Measurements from ENCODE around the gene PLCG2.

Gene PLCG2

DNA sequence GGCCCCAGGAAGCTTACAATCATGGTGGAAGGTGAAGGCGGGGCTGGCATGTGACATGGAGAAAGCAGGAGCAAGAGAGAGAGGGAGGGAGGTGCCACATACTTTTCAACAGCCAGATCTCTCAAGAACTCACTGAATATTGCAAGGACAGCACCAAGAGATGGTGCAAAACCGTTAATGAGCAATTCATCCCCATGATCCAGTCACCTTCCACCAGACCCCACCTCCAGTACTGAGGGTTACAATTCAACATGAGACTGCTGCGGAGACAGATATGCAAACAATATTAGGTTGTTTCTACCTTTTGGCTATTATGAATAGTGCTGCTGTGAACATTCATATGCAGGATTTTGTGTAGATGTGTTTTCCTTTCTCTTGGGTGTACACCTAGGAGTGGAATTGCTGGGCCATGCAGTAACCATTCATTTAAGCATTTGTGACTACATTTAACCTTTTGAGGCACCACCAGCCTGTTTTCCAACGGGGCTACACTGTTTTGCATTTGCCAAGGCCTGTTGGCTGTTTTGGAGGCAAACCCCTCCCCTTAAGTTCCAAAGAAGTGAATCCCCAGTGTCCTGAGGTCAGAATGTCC lies 28.8 kb downstream of the PLCG2 start:
- Mint-ChIP-seq H3K27me3 (no peaks in the 10 kb centered on the region), H3K27ac (peak overlapping the region; percentile 95), H3K36me3 (peaks cover 72 to 90% of the 10 kb centered on the region in 2 donors), H3K4me1 (peaks cover 76 to 100% of the 10 kb centered on the region in 2 donors), H3K4me3 (peak overlapping the region; percentile 45 to 65), H3K9me3 (peaks cover 4 to 6% of the 10 kb centered on the region in 2 donors)
- DNase-seq (no peak), ATAC-seq (replicated peaks) (no peak)

- H3K9me3 Mint-ChIP-seq, result peaks cover 4 to 8% of the 10 kb centered on the region in 2 donors
- no peaks in the 10 kb centered on the region for H3K27me3 Mint-ChIP-seq
- ATAC-seq (replicated peaks) (peak; percentile 88 to 89), DNase-seq (peak; percentile 84)
- H3K27ac Mint-ChIP-seq, result peak overlapping the region; percentile 95
- H3K4me1 Mint-ChIP-seq, result peaks cover 81 to 100% of the 10 kb centered on the region in 2 donors
- peak overlapping the region; percentile 55 to 65 for H3K4me3 Mint-ChIP-seq
- H3K36me3 Mint-ChIP-seq, result peaks cover 66 to 90% of the 10 kb centered on the region in 2 donors
Observed at GRCh38 chr16:81808933-81809480, 29.9 kb downstream of the PLCG2 start.

GRCh38 chr16:81809567-81809966 lies 30.5 kb downstream of the PLCG2 start:
- peaks cover 80 to 100% of the 10 kb centered on the region in 2 donors for H3K4me1 Mint-ChIP-seq
- ATAC-seq (replicated peaks) (no peak), DNase-seq (no peak)
- H3K9me3 Mint-ChIP-seq, result peaks cover 4 to 5% of the 10 kb centered on the region in 2 donors
- H3K36me3 Mint-ChIP-seq, result peaks cover 62 to 88% of the 10 kb centered on the region in 2 donors
- H3K27ac Mint-ChIP-seq, result peak overlapping the region; percentile 95
- H3K4me3 Mint-ChIP-seq, result peak overlapping the region; percentile 55 to 65
- H3K27me3 Mint-ChIP-seq, result no peaks in the 10 kb centered on the region

- ATAC-seq (replicated peaks), result no peak
- H3K4me3 Mint-ChIP-seq, result peak overlapping the region; percentile 55 to 65
- H3K4me1 Mint-ChIP-seq, result peaks cover 80 to 100% of the 10 kb centered on the region in 2 donors
- peaks cover 60 to 81% of the 10 kb centered on the region in 2 donors for H3K36me3 Mint-ChIP-seq
- peaks cover 4 to 5% of the 10 kb centered on the region in 2 donors for H3K9me3 Mint-ChIP-seq
- H3K27ac Mint-ChIP-seq, result peak overlapping the region; percentile 95
- H3K27me3 Mint-ChIP-seq, result no peaks in the 10 kb centered on the region
- DNase-seq, result no peak
Observed at GRCh38 chr16:81810361-81810760, 31.3 kb downstream of the PLCG2 start.

DNA sequence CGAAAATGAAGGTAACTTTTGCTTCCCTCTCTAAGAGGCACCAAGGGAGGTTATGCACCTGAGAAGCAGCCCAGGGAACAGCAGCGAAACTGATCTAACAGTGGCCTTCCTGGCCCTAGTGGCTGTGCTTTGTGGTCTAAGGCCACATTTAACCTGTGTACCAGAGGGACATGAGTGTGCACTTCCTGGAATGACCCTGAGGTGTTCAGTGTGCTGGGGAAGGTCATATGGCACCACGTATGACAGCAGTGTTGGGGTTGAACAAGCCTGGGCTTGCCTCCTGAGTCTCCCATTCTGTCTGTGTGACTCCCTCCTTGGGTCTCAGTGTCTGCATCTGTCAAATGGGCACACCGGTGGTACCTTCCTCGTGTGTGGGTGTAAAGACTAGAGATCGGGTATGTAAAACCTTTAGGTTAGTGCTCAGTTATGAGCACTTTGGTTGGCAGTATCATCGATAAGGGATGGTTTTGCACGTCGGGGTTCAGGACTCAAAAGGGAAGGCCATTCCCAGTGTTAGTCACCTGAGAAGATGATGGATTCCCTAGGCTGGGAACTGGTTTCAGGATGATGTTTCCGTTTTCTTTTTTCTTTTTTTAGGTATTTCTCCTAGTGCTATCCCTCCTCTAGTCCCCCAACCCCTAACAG lies 31.9 kb downstream of the PLCG2 start:
- H3K27me3 Mint-ChIP-seq, result no peaks in the 10 kb centered on the region
- peak; percentile 27 to 61 for ATAC-seq (replicated peaks)
- peak overlapping the region; percentile 55 to 65 for H3K4me3 Mint-ChIP-seq
- H3K9me3 Mint-ChIP-seq, result peaks cover 4 to 5% of the 10 kb centered on the region in 2 donors
- H3K27ac Mint-ChIP-seq, result peak overlapping the region; percentile 95
- H3K36me3 Mint-ChIP-seq, result peaks cover 61 to 78% of the 10 kb centered on the region in 2 donors
- H3K4me1 Mint-ChIP-seq, result peaks cover 80 to 100% of the 10 kb centered on the region in 2 donors
- no peak for DNase-seq

GRCh38 chr16:81813648-81814047 lies 34.6 kb downstream of the PLCG2 start:
- H3K4me3 Mint-ChIP-seq, result peak overlapping the region in 1 of 2 donors; percentile 50
- H3K9me3 Mint-ChIP-seq, result peaks cover 0 to 4% of the 10 kb centered on the region in 2 donors
- no peaks in the 10 kb centered on the region for H3K27me3 Mint-ChIP-seq
- no peak for ATAC-seq (replicated peaks)
- DNase-seq, result no peak
- H3K4me1 Mint-ChIP-seq, result peaks cover 72 to 96% of the 10 kb centered on the region in 2 donors
- peaks cover 47 to 65% of the 10 kb centered on the region in 2 donors for H3K36me3 Mint-ChIP-seq
- H3K27ac Mint-ChIP-seq, result peak overlapping the region; percentile 95

- Mint-ChIP-seq H3K4me3 (peak overlapping the region in 1 of 2 donors; percentile 37), H3K4me1 (peaks cover 68 to 94% of the 10 kb centered on the region in 2 donors), H3K9me3 (peaks cover 3 to 5% of the 10 kb centered on the region in 2 donors), H3K36me3 (peaks cover 47 to 61% of the 10 kb centered on the region in 2 donors), H3K27ac (peak overlapping the region; percentile 95), H3K27me3 (no peaks in the 10 kb centered on the region)
- ATAC-seq (replicated peaks) (no peak), DNase-seq (no peak)
Observed at GRCh38 chr16:81814751-81815428, 35.8 kb downstream of the PLCG2 start.

GRCh38 chr16:81815429-81815766 lies 36.3 kb downstream of the PLCG2 start:
- ATAC-seq (replicated peaks) (no peak), DNase-seq (no peak)
- peaks cover 45 to 60% of the 10 kb centered on the region in 2 donors for H3K36me3 Mint-ChIP-seq
- H3K4me3 Mint-ChIP-seq, result peak overlapping the region in 1 of 2 donors; percentile 25
- H3K27ac Mint-ChIP-seq, result peak overlapping the region; percentile 95
- no peaks in the 10 kb centered on the region for H3K27me3 Mint-ChIP-seq
- H3K4me1 Mint-ChIP-seq, result peaks cover 67 to 94% of the 10 kb centered on the region in 2 donors
- H3K9me3 Mint-ChIP-seq, result peaks cover 3 to 5% of the 10 kb centered on the region in 2 donors

GRCh38 chr16:81816351-81816750 lies 37.3 kb downstream of the PLCG2 start:
- Mint-ChIP-seq H3K27me3 (no peaks in the 10 kb centered on the region), H3K4me3 (peak overlapping the region in 1 of 2 donors; percentile 71), H3K27ac (peak overlapping the region; percentile 99), H3K9me3 (peaks cover 3 to 5% of the 10 kb centered on the region in 2 donors), H3K4me1 (peaks cover 66 to 94% of the 10 kb centered on the region in 2 donors), H3K36me3 (peaks cover 36 to 56% of the 10 kb centered on the region in 2 donors)
- ATAC-seq (replicated peaks), result no peak
- DNase-seq, result no peak

- peaks cover 32 to 52% of the 10 kb centered on the region in 2 donors for H3K36me3 Mint-ChIP-seq
- H3K27me3 Mint-ChIP-seq, result no peaks in the 10 kb centered on the region
- H3K4me1 Mint-ChIP-seq, result peaks cover 66 to 94% of the 10 kb centered on the region in 2 donors
- peak overlapping the region; percentile 99 for H3K27ac Mint-ChIP-seq
- ATAC-seq (replicated peaks), result no peak
- H3K9me3 Mint-ChIP-seq, result peaks cover 3 to 5% of the 10 kb centered on the region in 2 donors
- DNase-seq, result no peak
- H3K4me3 Mint-ChIP-seq, result peak overlapping the region; percentile 62 to 71
Observed at GRCh38 chr16:81816793-81817210, 37.7 kb downstream of the PLCG2 start.

GRCh38 chr16:81817296-81817695 lies 38.2 kb downstream of the PLCG2 start:
- H3K27me3 Mint-ChIP-seq, result no peaks in the 10 kb centered on the region
- peaks cover 32 to 52% of the 10 kb centered on the region in 2 donors for H3K36me3 Mint-ChIP-seq
- ATAC-seq (replicated peaks) (peak; percentile 22 to 34), DNase-seq (no peak)
- H3K9me3 Mint-ChIP-seq, result peaks cover 3 to 5% of the 10 kb centered on the region in 2 donors
- peak overlapping the region; percentile 62 to 71 for H3K4me3 Mint-ChIP-seq
- H3K4me1 Mint-ChIP-seq, result peaks cover 69 to 94% of the 10 kb centered on the region in 2 donors
- peak overlapping the region; percentile 99 for H3K27ac Mint-ChIP-seq

DNA sequence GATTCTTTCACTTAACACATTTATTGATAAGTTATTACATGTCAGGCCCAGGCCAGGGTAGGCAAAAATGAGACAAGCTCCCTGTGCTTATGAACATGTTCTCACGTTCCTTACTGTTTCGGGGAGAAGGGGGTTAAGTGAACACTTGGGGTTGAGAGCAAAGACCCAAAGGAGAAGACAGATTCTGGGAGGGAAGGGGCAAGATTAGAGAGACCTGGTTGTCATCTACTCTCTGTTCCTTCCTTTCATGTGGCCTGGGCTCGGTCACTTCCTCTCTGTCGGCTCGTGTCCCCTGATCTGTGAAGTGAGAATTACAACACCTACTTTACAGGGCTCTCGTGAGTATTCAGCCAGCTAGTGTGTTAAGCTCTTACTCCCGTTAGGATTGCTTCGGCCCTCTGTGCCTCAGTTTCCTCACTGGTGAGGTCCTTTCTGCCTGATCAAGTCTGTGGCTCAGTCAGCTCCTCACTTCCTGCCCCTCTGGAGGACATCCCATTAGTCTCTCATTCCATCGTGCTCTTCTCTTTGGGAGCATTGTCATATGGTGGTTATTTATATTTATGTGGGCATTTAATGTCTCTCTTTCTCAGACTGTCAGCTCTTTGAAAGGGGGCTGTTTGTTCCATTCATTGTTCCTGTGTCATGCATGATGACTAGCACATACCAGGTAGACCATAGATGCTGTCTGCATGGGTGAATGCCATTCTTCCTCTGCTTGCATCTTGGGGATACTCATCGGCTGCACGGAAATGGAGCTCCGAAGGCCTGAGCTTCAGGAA lies 38.9 kb downstream of the PLCG2 start:
- ATAC-seq (replicated peaks), result peak; percentile 76 to 80
- Mint-ChIP-seq H3K36me3 (peaks cover 25 to 47% of the 10 kb centered on the region in 2 donors), H3K4me1 (peaks cover 64 to 94% of the 10 kb centered on the region in 2 donors), H3K4me3 (peak overlapping the region; percentile 74 to 86), H3K27ac (peak overlapping the region; percentile 99), H3K27me3 (no peaks in the 10 kb centered on the region), H3K9me3 (peaks cover 2 to 3% of the 10 kb centered on the region in 2 donors)
- DNase-seq, result peak; percentile 66

GRCh38 chr16:81818568-81818896 lies 39.4 kb downstream of the PLCG2 start:
- H3K9me3 Mint-ChIP-seq, result peaks cover 1 to 3% of the 10 kb centered on the region in 2 donors
- peaks cover 64 to 94% of the 10 kb centered on the region in 2 donors for H3K4me1 Mint-ChIP-seq
- ATAC-seq (replicated peaks), result peak in 1 of 2 donors; percentile 1
- no peaks in the 10 kb centered on the region for H3K27me3 Mint-ChIP-seq
- peak overlapping the region; percentile 74 to 86 for H3K4me3 Mint-ChIP-seq
- peak overlapping the region; percentile 99 for H3K27ac Mint-ChIP-seq
- no peak for DNase-seq
- H3K36me3 Mint-ChIP-seq, result peaks cover 21 to 41% of the 10 kb centered on the region in 2 donors
